ENCODE results near the gene SLC66A2.

GRCh38 chr18:79932907-79933306 is 18.5 kb downstream of the SLC66A2 start:
- no peak for TF ChIP-seq CTCF (IDR thresholded peaks at IDR 0.05)
- TF ChIP-seq POLR2A (IDR thresholded peaks at IDR 0.05), result no peak

Measured in transverse colon (tissue), 3 donors.